GM12873 (cell line): ENCODE results near the gene ZNHIT3.

Experiments used
- CTCF ChIP-seq: IDR thresholded peaks from 2 replicates; pipeline ENCODE4 v1.5.1; 2012; ENCODE audit warnings: low read depth, mild to moderate bottlenecking, moderate library complexity, low read length, control low read depth; ENCODE audit not compliant: insufficient read depth; ENCODE audit errors: missing control alignments

The ZNHIT3 gene

GRCh38 chr17:36504156-36504545 is 17.7 kb downstream of the ZNHIT3 start:
- TF ChIP-seq CTCF = no peak

GRCh38 chr17:36505171-36505570 is 18.7 kb downstream of the ZNHIT3 start:
- no peak for TF ChIP-seq CTCF

- no peak for TF ChIP-seq CTCF
These were observed 19.9 kb downstream of the ZNHIT3 start for GRCh38 chr17:36506249-36506826.

- no peak for TF ChIP-seq CTCF
These were observed 20.4 kb downstream of the ZNHIT3 start for GRCh38 chr17:36506831-36507230.

- TF ChIP-seq CTCF = no peak
These were observed 20.8 kb downstream of the ZNHIT3 start for GRCh38 chr17:36507266-36507665.

- TF ChIP-seq CTCF = no peak
These were observed 22.9 kb downstream of the ZNHIT3 start for GRCh38 chr17:36509272-36509985.

GRCh38 chr17:36510636-36511035 is 24.2 kb downstream of the ZNHIT3 start:
- TF ChIP-seq CTCF = no peak
